BLaER1 treated with 17β-estradiol and CSF1 and Interleukin-3, amounts not matched to agents 10 nM and 100 nM (cell line): ENCODE data around the gene MARCKS.

Experiments
- H3K27ac ChIP-seq, 11 experiments: shearing (Covaris generic); formaldehyde crosslinking; 2 replicates each; pipeline ENCODE4 v1.8.1; 2022
- H3K27me3 ChIP-seq, 11 experiments: shearing (Covaris generic); formaldehyde crosslinking; 2 replicates each; pipeline ENCODE4 v1.8.1; 2022
- H3K36me3 ChIP-seq, 11 experiments: shearing (Covaris generic); formaldehyde crosslinking; 2 replicates each; pipeline ENCODE4 v1.8.1; 2022
- H3K4me1 ChIP-seq, 10 experiments: shearing (Covaris generic); formaldehyde crosslinking; 2 replicates each; pipeline ENCODE4 v1.8.1; 2022
- H3K4me2 ChIP-seq, 11 experiments: shearing (Covaris generic); formaldehyde crosslinking; 2 replicates each; pipeline ENCODE4 v1.8.1; 2022
- H3K4me3 ChIP-seq, 10 experiments: shearing (Covaris generic); formaldehyde crosslinking; 2 replicates each; pipeline ENCODE4 v1.8.1; 2022
- H3K9ac ChIP-seq, 11 experiments: shearing (Covaris generic); formaldehyde crosslinking; 2 replicates each; pipeline ENCODE4 v1.8.1; 2022
- H3K9me3 ChIP-seq, 11 experiments: shearing (Covaris generic); formaldehyde crosslinking; replicated peaks in 1 of 11; 2 replicates each; pipeline ENCODE4 v1.8.1; 2022
- H4K20me1 ChIP-seq, 11 experiments: shearing (Covaris generic); formaldehyde crosslinking; 2 replicates each; pipeline ENCODE4 v1.8.1; 2022
- Cebpa-rat ChIP-seq, 11 experiments: shearing (Covaris generic); IDR thresholded peaks; 2 replicates each; pipeline ENCODE4 v1.8.1; 2022

Gene MARCKS, protein sequence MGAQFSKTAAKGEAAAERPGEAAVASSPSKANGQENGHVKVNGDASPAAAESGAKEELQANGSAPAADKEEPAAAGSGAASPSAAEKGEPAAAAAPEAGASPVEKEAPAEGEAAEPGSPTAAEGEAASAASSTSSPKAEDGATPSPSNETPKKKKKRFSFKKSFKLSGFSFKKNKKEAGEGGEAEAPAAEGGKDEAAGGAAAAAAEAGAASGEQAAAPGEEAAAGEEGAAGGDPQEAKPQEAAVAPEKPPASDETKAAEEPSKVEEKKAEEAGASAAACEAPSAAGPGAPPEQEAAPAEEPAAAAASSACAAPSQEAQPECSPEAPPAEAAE

DNA sequence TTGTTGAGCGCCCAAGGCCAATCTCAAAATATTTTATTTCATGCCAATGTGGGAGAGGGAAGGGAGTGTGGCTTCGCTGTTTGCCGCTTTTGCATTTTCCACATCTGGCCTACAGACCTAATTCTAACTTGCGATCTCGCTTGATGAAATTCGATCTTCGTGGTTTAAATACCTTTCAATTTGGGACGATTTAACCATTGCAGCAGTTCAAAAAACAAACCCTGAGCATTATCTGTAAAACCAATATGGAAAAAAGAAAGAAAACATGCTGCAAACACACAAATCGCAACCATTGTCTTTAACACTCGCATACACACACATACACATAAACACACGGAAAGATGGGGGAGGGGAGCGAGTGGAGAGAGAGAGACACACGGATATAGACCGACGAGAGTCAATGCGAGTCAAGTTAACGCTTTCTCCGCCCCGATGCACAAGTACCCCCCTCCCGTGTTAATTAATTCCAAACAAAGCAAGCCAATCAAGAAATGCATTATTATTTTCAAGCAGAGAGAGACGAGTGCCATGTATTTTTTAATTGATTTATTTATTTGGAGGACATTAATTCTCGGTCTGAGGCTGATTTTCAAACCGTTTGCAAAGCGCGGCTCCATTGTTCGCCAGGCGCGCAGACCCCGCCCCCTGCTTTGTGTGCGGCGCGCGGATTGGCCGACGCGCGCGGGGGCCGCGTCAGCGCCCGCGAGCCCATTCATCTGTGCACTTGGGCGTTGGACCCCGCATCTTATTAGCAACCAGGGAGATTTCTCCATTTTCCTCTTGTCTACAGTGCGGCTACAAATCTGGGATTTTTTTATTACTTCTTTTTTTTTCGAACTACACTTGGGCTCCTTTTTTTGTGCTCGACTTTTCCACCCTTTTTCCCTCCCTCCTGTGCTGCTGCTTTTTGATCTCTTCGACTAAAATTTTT is at the start of gene MARCKS:
MARCKS (plus strand) TSS at position 721 of the 931 bp plus-strand sequence. CDS start 401 bp downstream, outside the sequence.
- Histone ChIP-seq H4K20me1 (peaks cover 15 to 29% (median 27%) of the 10 kb centered on the region in 11 experiments; a peak in 19 of 22 replicates), H3K4me1 (peaks cover 15 to 50% (median 26%) of the 10 kb centered on the region in 10 experiments; a peak in 19 of 20 replicates), H3K4me2 (peak within 1 kb of the TSS; percentile 82 to 98 (median 93)), H3K4me3 (peak within 1 kb of the TSS; percentile 66 to 87 (median 78)), H3K9me3 (peaks cover 0 to 29% (median 10%) of the 10 kb centered on the region in 11 experiments; a peak in 15 of 22 replicates), H3K27ac (peak within 1 kb of the TSS; percentile 89 to 97 (median 94)), H3K27me3 (peaks cover 6 to 98% (median 87%) of the 10 kb centered on the region in 11 experiments; a peak in 21 of 22 replicates), H3K9ac (peak within 1 kb of the TSS; percentile 90 to 98 (median 93)), H3K36me3 (peaks cover 0 to 24% (median 0%) of the 10 kb centered on the region in 11 experiments; a peak in 5 of 22 replicates)
- no peak for TF ChIP-seq Cebpa-rat (IDR thresholded peaks at IDR 0.05)

DNA sequence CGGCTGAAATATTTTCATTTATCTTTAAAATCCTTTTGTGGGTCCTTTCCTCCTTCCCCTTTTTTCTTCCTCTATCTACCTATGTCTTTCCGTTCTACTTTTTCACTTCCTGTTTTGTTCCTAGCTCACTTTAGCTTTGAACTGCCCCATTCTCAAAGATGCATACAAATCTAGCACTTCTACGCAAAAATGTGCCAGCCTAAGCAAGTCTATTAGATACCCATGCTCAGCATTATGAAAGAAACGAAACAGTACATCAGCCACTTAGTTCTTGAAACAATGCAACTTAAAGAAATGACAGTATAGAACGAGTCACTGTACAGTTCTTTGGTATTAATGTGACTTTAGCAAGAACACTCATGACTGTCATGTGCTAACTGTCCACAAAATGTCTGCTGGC is 47.3 kb upstream of the MARCKS start:
- Histone ChIP-seq H3K27ac (peak overlapping the region in 5 of 11 experiments; percentile 41 to 89 (median 86); a peak in 9 of 22 replicates), H3K4me2 (peak overlapping the region; percentile 19 to 91 (median 51); a peak in 19 of 22 replicates), H3K36me3 (no peaks in the 10 kb centered on the region), H3K4me3 (no peak overlapping the region), H3K4me1 (peaks cover 7 to 98% (median 15%) of the 10 kb centered on the region in 10 experiments; a peak in 19 of 20 replicates), H3K9me3 (no peaks in the 10 kb centered on the region; a peak in 1 of 22 replicates), H3K27me3 (no peaks in the 10 kb centered on the region), H4K20me1 (no peaks in the 10 kb centered on the region), H3K9ac (peak overlapping the region in 5 of 11 experiments; percentile 29 to 82 (median 64); a peak in 8 of 22 replicates)
- no peak for TF ChIP-seq Cebpa-rat (IDR thresholded peaks at IDR 0.05)

- Histone ChIP-seq H4K20me1 (no peaks in the 10 kb centered on the region), H3K27me3 (no peaks in the 10 kb centered on the region), H3K9me3 (no peaks in the 10 kb centered on the region), H3K36me3 (no peaks in the 10 kb centered on the region), H3K4me3 (no peak overlapping the region), H3K4me2 (peak overlapping the region in 3 of 11 experiments; percentile 36 to 74 (median 47); a peak in 5 of 22 replicates), H3K9ac (peak overlapping the region in 1 of 11 experiments; percentile 18; a peak in 1 of 22 replicates), H3K4me1 (peaks cover 7 to 82% (median 13%) of the 10 kb centered on the region in 10 experiments; a peak in 19 of 20 replicates), H3K27ac (peak overlapping the region in 3 of 11 experiments; percentile 45 to 74 (median 69); a peak in 5 of 22 replicates)
- TF ChIP-seq Cebpa-rat (IDR thresholded peaks at IDR 0.05), result no peak
Observed at GRCh38 chr6:113813142-113813541, 44.0 kb upstream of the MARCKS start.

DNA sequence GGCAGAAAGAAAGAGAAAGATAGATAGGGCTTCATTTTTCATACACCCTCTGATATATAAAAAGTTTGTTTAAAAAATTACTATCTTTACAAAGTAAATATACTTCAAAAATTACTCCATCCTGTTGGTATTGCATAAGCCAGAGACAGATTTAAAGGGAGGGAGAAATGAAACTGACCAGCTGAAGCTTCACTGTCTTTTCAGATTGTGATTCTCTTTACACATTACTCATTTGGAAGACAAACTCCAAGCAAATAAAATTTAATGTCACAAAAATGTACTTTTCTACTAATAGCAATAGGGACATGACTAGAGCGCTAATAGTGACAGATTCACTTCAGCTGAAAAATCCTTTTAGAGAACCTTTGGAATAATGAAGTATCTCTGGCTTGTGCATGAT is 38.6 kb upstream of the MARCKS start:
- Histone ChIP-seq H3K4me3 (no peak overlapping the region), H3K27me3 (no peaks in the 10 kb centered on the region), H3K9me3 (no peaks in the 10 kb centered on the region), H3K9ac (peak overlapping the region in 3 of 11 experiments; percentile 3 to 43 (median 9); a peak in 2 of 22 replicates), H3K4me2 (peak overlapping the region in 4 of 11 experiments; percentile 50 to 66 (median 58); a peak in 7 of 22 replicates), H4K20me1 (no peaks in the 10 kb centered on the region), H3K36me3 (no peaks in the 10 kb centered on the region), H3K4me1 (peaks cover 0 to 58% (median 0%) of the 10 kb centered on the region in 10 experiments; a peak in 6 of 20 replicates), H3K27ac (peak overlapping the region in 5 of 11 experiments; percentile 27 to 61 (median 43); a peak in 8 of 22 replicates)
- no peak for TF ChIP-seq Cebpa-rat (IDR thresholded peaks at IDR 0.05)

GRCh38 chr6:113819169-113819830 is 37.8 kb upstream of the MARCKS start:
- TF ChIP-seq Cebpa-rat (IDR thresholded peaks at IDR 0.05), result no peak
- H4K20me1 ChIP-seq, result no peaks in the 10 kb centered on the region

DNA sequence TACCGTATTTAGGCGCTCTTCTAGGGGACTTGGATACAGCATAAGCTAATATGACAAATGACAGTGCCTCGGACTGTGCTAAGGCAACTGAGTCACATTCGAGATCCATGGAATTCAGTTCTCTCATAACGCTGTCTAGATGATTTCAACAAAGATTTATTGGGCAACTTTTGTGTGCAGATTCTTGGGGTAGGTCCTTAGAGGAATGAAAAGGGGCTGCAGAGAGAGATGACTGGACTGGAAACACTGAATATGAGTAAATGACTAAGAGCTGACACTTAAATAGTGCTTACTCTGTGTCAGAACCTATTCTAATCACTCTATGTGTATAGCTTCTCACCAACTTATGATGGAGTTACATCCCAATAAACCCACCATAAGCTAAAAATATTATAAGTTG is 36.4 kb upstream of the MARCKS start:
- Histone ChIP-seq H3K4me2 (no peak overlapping the region), H4K20me1 (no peaks in the 10 kb centered on the region), H3K9me3 (no peaks in the 10 kb centered on the region), H3K4me3 (no peak overlapping the region), H3K27me3 (no peaks in the 10 kb centered on the region), H3K4me1 (peaks cover 0 to 49% (median 0%) of the 10 kb centered on the region in 10 experiments; a peak in 6 of 20 replicates), H3K36me3 (no peaks in the 10 kb centered on the region), H3K9ac (no peak overlapping the region), H3K27ac (no peak overlapping the region)
- TF ChIP-seq Cebpa-rat (IDR thresholded peaks at IDR 0.05), result no peak

More at GRCh38 chr6:113819169-113819830, 37.8 kb upstream of the MARCKS start:
- no peaks in the 10 kb centered on the region for H3K27me3 ChIP-seq
- H3K9me3 ChIP-seq, result no peaks in the 10 kb centered on the region
- peak overlapping the region in 2 of 11 experiments; percentile 3 to 62; a peak in 4 of 22 replicates for H3K9ac ChIP-seq
- peak overlapping the region in 4 of 11 experiments; percentile 50 to 66 (median 58); a peak in 5 of 22 replicates for H3K4me2 ChIP-seq
- peaks cover 0 to 51% (median 0%) of the 10 kb centered on the region in 10 experiments; a peak in 6 of 20 replicates for H3K4me1 ChIP-seq
- no peaks in the 10 kb centered on the region for H3K36me3 ChIP-seq
- no peak overlapping the region for H3K4me3 ChIP-seq
- H3K27ac ChIP-seq, result peak overlapping the region in 4 of 11 experiments; percentile 43 to 61 (median 46); a peak in 7 of 22 replicates

GRCh38 chr6:113821445-113821844 is 35.7 kb upstream of the MARCKS start:
- Histone ChIP-seq H3K4me1 (peaks cover 0 to 49% (median 0%) of the 10 kb centered on the region in 10 experiments; a peak in 6 of 20 replicates), H3K27ac (no peak overlapping the region), H3K9me3 (no peaks in the 10 kb centered on the region), H3K9ac (no peak overlapping the region), H3K4me2 (no peak overlapping the region), H3K27me3 (no peaks in the 10 kb centered on the region), H3K4me3 (no peak overlapping the region), H4K20me1 (no peaks in the 10 kb centered on the region), H3K36me3 (no peaks in the 10 kb centered on the region)
- TF ChIP-seq Cebpa-rat (IDR thresholded peaks at IDR 0.05), result no peak

- TF ChIP-seq Cebpa-rat (IDR thresholded peaks at IDR 0.05), result no peak
- Histone ChIP-seq H3K9ac (no peak overlapping the region), H3K27me3 (no peaks in the 10 kb centered on the region), H3K4me3 (no peak overlapping the region), H3K36me3 (no peaks in the 10 kb centered on the region), H3K4me1 (peaks cover 0 to 28% (median 0%) of the 10 kb centered on the region in 10 experiments; a peak in 6 of 20 replicates), H3K9me3 (no peaks in the 10 kb centered on the region), H3K4me2 (no peak overlapping the region), H3K27ac (no peak overlapping the region), H4K20me1 (no peaks in the 10 kb centered on the region)
Observed at GRCh38 chr6:113823916-113824315, 33.2 kb upstream of the MARCKS start.
